Peyer's patch (tissue), 4 donors: Measurements from ENCODE around the gene VAPA. TPM values are rescaled to one million over a fixed set of nuclear protein-coding genes. Genes with fewer than 3 reads are reported as not detected.

Experiments
- DNase-seq, 3 donors: peaks; one replicate each; pipeline ENCODE4 v3.0.0-alpha.2; 2017 to 2019
- H3K27ac ChIP-seq, 4 donors: fragments of 200-600 bp; sonication (generic); one replicate each; pipeline ENCODE4 v1.5.1; 2016 to 2019
- H3K27me3 ChIP-seq, 2 donors: fragments of 200-600 bp; sonication (generic); one replicate each; pipeline ENCODE4 v1.5.1; 2019
- H3K36me3 ChIP-seq, 3 donors: fragments of 200-600 bp; sonication (generic); one replicate each; pipeline ENCODE4 v1.5.1; 2016 to 2019
- H3K4me1 ChIP-seq, 4 donors: fragments of 200-600 bp; sonication (generic); one replicate each; pipeline ENCODE4 v1.5.1; 2016 to 2019
- H3K4me3 ChIP-seq, 4 donors: fragments of 200-600 bp; sonication (generic); 1 replicate in 3 of 4; 2 replicates in 1 of 4; pipeline ENCODE4 v1.5.1; 2016 to 2019; ENCODE audit warnings: mild to moderate bottlenecking in 1 of 4
- H3K9me3 ChIP-seq, 4 donors: fragments of 200-600 bp; sonication (generic); one replicate each; pipeline ENCODE4 v1.5.1; 2016 to 2019; ENCODE audit warnings: mild to moderate bottlenecking in 1 of 4
- CTCF ChIP-seq, 6 experiments: fragments of 450-650 bp in 4 of 6; fragments of 200-600 bp in 2 of 6; sonication (generic) in 1 of 6; IDR thresholded peaks; one replicate each; pipeline ENCODE4 v1.5.1; 2017 to 2019; ENCODE audit warnings: antibody characterized with exemption in 6 of 6, mild to moderate bottlenecking in 3 of 6, moderate library complexity in 1 of 6
- POLR2A ChIP-seq, 2 donors: fragments of 450-650 bp; IDR thresholded peaks; one replicate each; pipeline ENCODE4 v1.5.1; 2017; ENCODE audit warnings: antibody characterized with exemption in 2 of 2, mild to moderate bottlenecking in 2 of 2, moderate library complexity in 2 of 2
- total RNA-seq, 4 donors: library from RNA; depleted of rRNA; stranded (reverse); fragments of >200 nt; gene quantifications; one replicate each; pipeline ENCODE4 v1.1.0, GENCODE V29; 2016

The VAPA gene
- total RNA-seq, 4 donors from 2014 or later, result 155 to 232 (median 219) TPM

DNA sequence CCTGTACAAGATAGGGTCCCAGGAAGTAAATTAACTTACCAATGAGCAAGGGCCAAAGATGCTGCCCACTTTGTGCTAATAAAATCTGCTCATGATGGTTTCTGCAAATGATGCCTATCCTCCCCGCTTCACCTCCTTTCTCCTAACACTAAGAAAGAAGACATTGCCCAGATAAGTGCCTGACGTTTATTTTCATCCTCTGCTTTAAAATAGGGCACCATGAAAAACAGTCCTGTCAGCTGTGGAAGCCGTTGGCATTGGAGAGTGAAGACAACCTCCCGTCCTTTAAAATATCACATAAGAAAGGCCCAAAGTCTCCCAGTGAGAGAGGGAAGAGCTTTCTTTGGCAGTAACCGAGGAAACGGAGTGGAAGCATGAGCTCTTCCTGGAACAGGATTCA, 29.7 kb upstream of the VAPA start:
- TF ChIP-seq CTCF (IDR thresholded peaks at IDR 0.05) (no peak), POLR2A (IDR thresholded peaks at IDR 0.05) (no peak)
- no peaks in the 10 kb centered on the region for H3K36me3 ChIP-seq

GRCh38 chr18:9884532-9885140, 29.2 kb upstream of the VAPA start:
- DNase-seq, result no peak
- Histone ChIP-seq H3K36me3 (no peaks in the 10 kb centered on the region), H3K27ac (no peak overlapping the region), H3K4me3 (no peak overlapping the region), H3K9me3 (no peaks in the 10 kb centered on the region), H3K27me3 (no peaks in the 10 kb centered on the region), H3K4me1 (no peaks in the 10 kb centered on the region)
- TF ChIP-seq CTCF (IDR thresholded peaks at IDR 0.05) (no peak), POLR2A (IDR thresholded peaks at IDR 0.05) (no peak)

More for the DNA sequence above, 29.7 kb upstream of the VAPA start:
- no peak for DNase-seq
- Histone ChIP-seq H3K27me3 (no peaks in the 10 kb centered on the region), H3K27ac (no peak overlapping the region), H3K9me3 (no peaks in the 10 kb centered on the region), H3K4me1 (no peaks in the 10 kb centered on the region), H3K4me3 (no peak overlapping the region)

DNA sequence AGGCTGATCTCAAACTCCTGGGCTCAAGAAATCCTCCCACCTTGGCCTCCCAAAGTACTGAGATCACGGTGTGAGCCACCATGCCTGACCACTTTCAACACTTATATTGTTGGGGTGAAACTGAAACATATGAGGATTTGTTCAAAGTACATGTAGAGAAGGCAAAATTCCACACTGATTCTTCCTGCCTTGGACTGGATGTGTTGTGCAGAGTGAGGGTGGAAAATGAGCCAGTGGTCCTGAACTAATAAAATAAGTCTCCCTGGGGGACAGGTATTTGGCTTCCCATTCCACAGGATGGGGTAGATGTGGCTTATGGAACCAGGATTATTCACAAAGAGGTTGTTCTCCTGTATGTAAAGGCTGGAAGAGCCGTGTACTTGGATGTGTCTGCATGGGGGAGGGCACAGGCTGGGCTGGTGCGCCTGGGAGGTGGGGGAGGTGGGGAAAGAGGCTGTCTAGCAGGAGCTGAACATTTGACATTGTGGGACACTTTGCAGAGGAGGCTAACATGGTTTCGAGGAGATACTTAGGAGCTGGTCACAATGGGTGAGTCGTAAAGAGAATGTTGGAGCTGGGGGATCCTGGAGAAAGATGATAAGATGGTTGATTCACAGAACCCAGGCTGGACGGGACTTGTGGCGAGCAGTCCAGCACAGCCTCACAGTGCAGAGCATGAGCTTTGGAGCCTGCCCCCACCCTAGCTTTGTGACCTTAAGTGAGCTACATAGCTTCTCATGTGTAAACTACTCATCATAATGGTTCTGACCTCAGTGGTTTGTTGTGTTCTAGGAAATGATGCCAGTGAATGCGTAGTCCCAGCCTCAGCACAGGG, 28.4 kb upstream of the VAPA start, which contains the start of gene TXNDC2:
TSS of gene TXNDC2 (plus strand) at position 804 of the 835 bp plus-strand sequence. CDS start 708 bp downstream, outside the sequence.
- no peak within 1 kb of the TSS for H3K27ac ChIP-seq
- no peak for TF ChIP-seq CTCF (IDR thresholded peaks at IDR 0.05)
- no peak for TF ChIP-seq POLR2A (IDR thresholded peaks at IDR 0.05)
- DNase-seq, result no peak
- H3K9me3 ChIP-seq, result no peaks in the 10 kb centered on the region
- no peaks in the 10 kb centered on the region for H3K27me3 ChIP-seq
- no peaks in the 10 kb centered on the region for H3K4me1 ChIP-seq
- H3K4me3 ChIP-seq, result no peak within 1 kb of the TSS
- H3K36me3 ChIP-seq, result no peaks in the 10 kb centered on the region

DNA sequence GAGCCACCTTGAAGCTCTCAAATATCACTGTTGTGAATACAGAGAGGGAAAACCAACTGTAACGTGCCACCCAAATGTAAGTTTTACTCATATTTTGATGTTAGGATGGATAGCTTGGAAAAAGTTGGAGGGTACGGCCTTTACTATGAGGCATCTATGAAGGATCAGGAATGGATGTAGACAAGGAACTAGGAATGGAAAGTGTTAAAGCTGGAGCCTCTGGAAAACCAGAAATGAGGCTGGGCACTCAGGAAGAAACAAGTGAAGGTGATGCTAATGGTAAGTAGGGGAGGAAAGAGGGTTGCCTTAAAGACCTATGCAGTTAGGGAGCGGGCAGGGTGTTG, 27.8 kb upstream of the VAPA start:
- H3K4me1 ChIP-seq, result no peaks in the 10 kb centered on the region
- no peak overlapping the region for H3K27ac ChIP-seq
- DNase-seq, result no peak
- no peaks in the 10 kb centered on the region for H3K9me3 ChIP-seq
- TF ChIP-seq POLR2A (IDR thresholded peaks at IDR 0.05) (no peak), CTCF (IDR thresholded peaks at IDR 0.05) (no peak)
- H3K27me3 ChIP-seq, result no peaks in the 10 kb centered on the region
- no peak overlapping the region for H3K4me3 ChIP-seq
- H3K36me3 ChIP-seq, result no peaks in the 10 kb centered on the region

GRCh38 chr18:9887992-9888391, 25.8 kb upstream of the VAPA start:
- no peak for TF ChIP-seq POLR2A (IDR thresholded peaks at IDR 0.05)
- TF ChIP-seq CTCF (IDR thresholded peaks at IDR 0.05), result no peak
- DNase-seq, result no peak
- no peaks in the 10 kb centered on the region for H3K9me3 ChIP-seq
- H3K27me3 ChIP-seq, result no peaks in the 10 kb centered on the region
- no peak overlapping the region for H3K4me3 ChIP-seq
- H3K27ac ChIP-seq, result no peak overlapping the region
- no peaks in the 10 kb centered on the region for H3K4me1 ChIP-seq
- H3K36me3 ChIP-seq, result no peaks in the 10 kb centered on the region
